ENCODE results near the gene SLC50A1.
"Not testable (repeated sequence)": the region's sequence is repeated elsewhere in the genome, so short reads cannot be mapped to it uniquely, and the experiment has no call there.

SLC50A1 gene

GRCh38 chr1:155117610-155118009 lies 18.0 kb upstream of the SLC50A1 start:
- DNase-seq = peak; percentile 94

- DNase-seq = not testable (repeated sequence)
Observed at GRCh38 chr1:155118090-155118489, 17.6 kb upstream of the SLC50A1 start.

GRCh38 chr1:155120253-155120652 lies 15.4 kb upstream of the SLC50A1 start:
- no peak for DNase-seq

GRCh38 chr1:155121249-155121648 lies 14.4 kb upstream of the SLC50A1 start:
- no peak for DNase-seq

- no peak for DNase-seq
Observed at GRCh38 chr1:155122308-155122707, 13.3 kb upstream of the SLC50A1 start.

- DNase-seq = no peak
Observed at GRCh38 chr1:155123801-155124200, 11.9 kb upstream of the SLC50A1 start.

- no peak for DNase-seq
Observed at GRCh38 chr1:155124503-155125463, 10.9 kb upstream of the SLC50A1 start.

- DNase-seq = no peak
Observed at GRCh38 chr1:155125511-155125945, 10.1 kb upstream of the SLC50A1 start.

- peak; percentile 81 for DNase-seq
Observed at GRCh38 chr1:155125946-155126555, 9.6 kb upstream of the SLC50A1 start.

GRCh38 chr1:155126556-155127104 lies 9.0 kb upstream of the SLC50A1 start:
- DNase-seq = peak; percentile 100

GRCh38 chr1:155127105-155127966 lies 8.3 kb upstream of the SLC50A1 start, which contains the start of gene EFNA1:
Gene EFNA1 (plus strand): TSS chr1:155127876. CDS start chr1:155127978, 102 bp downstream.
- DNase-seq = peak; percentile 97

- peak; percentile 54 for DNase-seq
Observed at GRCh38 chr1:155127967-155128754, 7.5 kb upstream of the SLC50A1 start.

- DNase-seq = peak; percentile 73
Observed at GRCh38 chr1:155128755-155129473, 6.7 kb upstream of the SLC50A1 start.

- no peak for DNase-seq
Observed at GRCh38 chr1:155130272-155131006, 5.2 kb upstream of the SLC50A1 start.

GRCh38 chr1:155131285-155131684 lies 4.4 kb upstream of the SLC50A1 start:
- DNase-seq = no peak

GRCh38 chr1:155131856-155132255 lies 3.8 kb upstream of the SLC50A1 start:
- no peak for DNase-seq

GRCh38 chr1:155133799-155134281 lies 1.8 kb upstream of the SLC50A1 start:
- no peak for DNase-seq

- no peak for DNase-seq
Observed at GRCh38 chr1:155134322-155134721, 1.3 kb upstream of the SLC50A1 start.

GRCh38 chr1:155134880-155135414 lies 705 bp upstream of the SLC50A1 start:
- DNase-seq = peak; percentile 66

GRCh38 chr1:155136748-155137147 lies 1.1 kb downstream of the SLC50A1 start:
- DNase-seq = peak; percentile 45

Measured in NCI-H526 treated with DMSO at 0.1 percent for 48 hours (cell line).